IMR-90 (cell line): ENCODE results near the gene SV2B. TPM values are rescaled to one million over a fixed set of nuclear protein-coding genes. Genes with fewer than 3 reads are reported as not detected.

Experiments used
- ATAC-seq: fragments of 200-7000 bp; cut with Tn5 transposase; 2 replicates; pipeline ENCODE4 v1.9.1; 2020; ENCODE audit warnings: low read depth, mild to moderate bottlenecking, moderate library complexity
- BruUV-seq: library from RNA; stranded (reverse); fragments of 400-500 nt; replicated peaks from 2 replicates; lab custom pipeline; 2021; lab: Mats Ljungman, UMichigan
- CTCF ChIA-PET: fragments of 300-600 bp; formaldehyde crosslinking; extraction: SDS; loops from one replicate; lab custom pipeline; 2021; ENCODE audit warnings: antibody characterized with exemption; lab: Yijun Ruan, JAX
- POLR2A ChIA-PET: fragments of 300-600 bp; sonication (Branson Sonifier 250); formaldehyde crosslinking; loops from one replicate; lab custom pipeline; 2022; ENCODE audit warnings: antibody characterized with exemption; ENCODE audit not compliant: unreplicated experiment; lab: Charles Lee
- DNase-seq: peaks from one replicate; pipeline ENCODE4 v3.0.0; 2013
- H2AFZ ChIP-seq: replicated peaks from 2 replicates; pipeline ENCODE3; 2013; ENCODE audit warnings: low read length, mild to moderate bottlenecking; ENCODE audit not compliant: poor library complexity
- H2AK5ac ChIP-seq: 2 replicates; pipeline ENCODE4 v1.6.1; 2013; ENCODE audit warnings: low read depth, low read length, inconsistent platforms
- H2AK9ac ChIP-seq: replicated peaks from 2 replicates; pipeline ENCODE3; 2013; ENCODE audit warnings: mild to moderate bottlenecking, low read depth, low read length, moderate library complexity; ENCODE audit not compliant: poor library complexity
- H2BK120ac ChIP-seq: 2 replicates; pipeline ENCODE4 v1.6.1; 2013; ENCODE audit warnings: low read depth, low read length, inconsistent platforms
- H2BK15ac ChIP-seq: 3 replicates; pipeline ENCODE4 v1.6.1; 2013; ENCODE audit warnings: low read depth, low read length, inconsistent platforms
- H2BK20ac ChIP-seq: 2 replicates; pipeline ENCODE4 v1.6.1; 2013; ENCODE audit warnings: low read depth, mild to moderate bottlenecking, inconsistent platforms, low read length, moderate library complexity
- H2BK5ac ChIP-seq: 2 replicates; pipeline ENCODE4 v1.6.1; 2013; ENCODE audit warnings: mild to moderate bottlenecking, low read depth, low read length, inconsistent platforms; ENCODE audit not compliant: poor library complexity, severe bottlenecking
- H3K14ac ChIP-seq: replicated peaks from 2 replicates; pipeline ENCODE4 v1.6.1; 2013; ENCODE audit warnings: low read depth, low read length, inconsistent platforms
- H3K18ac ChIP-seq: 2 replicates; pipeline ENCODE4 v1.6.1; 2013; ENCODE audit warnings: low read depth, low read length, control low read depth
- H3K23ac ChIP-seq: 2 replicates; pipeline ENCODE4 v1.6.1; 2013; ENCODE audit warnings: low read depth, low read length, inconsistent platforms
- H3K27ac ChIP-seq: 2 replicates; pipeline ENCODE4 v1.5.1; 2013; ENCODE audit warnings: mild to moderate bottlenecking, control low read depth, low read length; ENCODE audit not compliant: insufficient read depth
- H3K27me3 ChIP-seq: 2 replicates; pipeline ENCODE4 v1.6.1; 2013; ENCODE audit warnings: low read length; ENCODE audit not compliant: control insufficient read depth, insufficient read depth
- H3K36me3 ChIP-seq: 2 replicates; pipeline ENCODE4 v1.6.1; 2013; ENCODE audit warnings: low read length, mixed read lengths; ENCODE audit not compliant: control insufficient read depth, insufficient read depth
- H3K4ac ChIP-seq: 2 replicates; pipeline ENCODE4 v1.6.1; 2013; ENCODE audit warnings: low read depth, low read length, inconsistent platforms
- H3K4me1 ChIP-seq: 2 replicates; pipeline ENCODE4 v1.6.1; 2013; ENCODE audit warnings: low read length, mixed read lengths; ENCODE audit not compliant: control insufficient read depth, insufficient read depth
- H3K4me2 ChIP-seq: 2 replicates; pipeline ENCODE4 v1.6.1; 2013; ENCODE audit warnings: low read depth, mild to moderate bottlenecking, control low read depth, low read length, moderate library complexity
- H3K4me3 ChIP-seq: 2 replicates; pipeline ENCODE4 v1.5.1; 2013; ENCODE audit warnings: low read depth, mild to moderate bottlenecking, control low read depth, low read length, moderate library complexity; ENCODE audit not compliant: insufficient read depth
- H3K56ac ChIP-seq: 2 replicates; pipeline ENCODE4 v1.6.1; 2013; ENCODE audit warnings: low read length, inconsistent platforms; ENCODE audit not compliant: insufficient read depth; ENCODE audit errors: extremely low read depth
- H3K79me1 ChIP-seq, 2 experiments: 2 replicates each; pipeline ENCODE4 v1.6.1; 2013; ENCODE audit warnings: low read length in 2 of 2, inconsistent platforms in 1 of 2, low read depth in 1 of 2
- H3K9ac ChIP-seq: 2 replicates; pipeline ENCODE4 v1.6.1; 2013; ENCODE audit warnings: low read depth, low read length, control low read depth
- H3K9me1 ChIP-seq: 2 replicates; pipeline ENCODE4 v1.6.1; 2013; ENCODE audit warnings: low read length, inconsistent platforms; ENCODE audit not compliant: insufficient read depth
- H3K9me3 ChIP-seq: 2 replicates; pipeline ENCODE4 v1.6.1; 2013; ENCODE audit warnings: low read length; ENCODE audit not compliant: control insufficient read depth, insufficient read depth
- H4K20me1 ChIP-seq: 2 replicates; pipeline ENCODE4 v1.6.1; 2013; ENCODE audit warnings: low read length, inconsistent platforms; ENCODE audit not compliant: insufficient read depth
- H4K5ac ChIP-seq: 2 replicates; pipeline ENCODE4 v1.6.1; 2013; ENCODE audit warnings: mild to moderate bottlenecking, low read depth, low read length, control low read depth
- H4K8ac ChIP-seq, 2 experiments: 2 replicates each; pipeline ENCODE4 v1.6.1; 2013; ENCODE audit warnings: low read depth in 2 of 2, low read length in 2 of 2, control low read depth in 1 of 2, inconsistent platforms in 1 of 2
- H4K91ac ChIP-seq: 2 replicates; pipeline ENCODE4 v1.6.1; 2013; ENCODE audit warnings: low read depth, low read length, inconsistent platforms; ENCODE audit not compliant: insufficient read depth
- BHLHE40 ChIP-seq: fragments of 150-350 bp; IDR thresholded peaks from 2 replicates; pipeline ENCODE4 v1.6.1; 2016; ENCODE audit warnings: mild to moderate bottlenecking, low read depth, low read length
- CEBPB ChIP-seq: IDR thresholded peaks from 2 replicates; pipeline ENCODE4 v1.6.1; 2012; ENCODE audit warnings: low read depth, low read length, improper control_type of control experiment
- CHD1 ChIP-seq: IDR thresholded peaks from 2 replicates; pipeline ENCODE4 v1.6.1; 2012; ENCODE audit warnings: low read depth, low read length, improper control_type of control experiment
- FOS ChIP-seq: fragments of 150-350 bp; IDR thresholded peaks from 2 replicates; pipeline ENCODE4 v1.6.1; 2016; ENCODE audit warnings: low read depth, low read length
- MAFK ChIP-seq: IDR thresholded peaks from 2 replicates; pipeline ENCODE4 v1.6.1; 2012; ENCODE audit warnings: low read depth, low read length, improper control_type of control experiment
- MAZ ChIP-seq: IDR thresholded peaks from 2 replicates; pipeline ENCODE4 v1.6.1; 2012; ENCODE audit warnings: low read depth, mild to moderate bottlenecking, low read length, improper control_type of control experiment, moderate library complexity, borderline replicate concordance
- MXI1 ChIP-seq: IDR thresholded peaks from 2 replicates; pipeline ENCODE4 v1.6.1; 2012; ENCODE audit warnings: low read depth, mild to moderate bottlenecking, low read length, moderate library complexity, borderline replicate concordance
- NFE2L2 ChIP-seq: fragments of 150-350 bp; IDR thresholded peaks from 2 replicates; pipeline ENCODE4 v1.6.1; 2016; ENCODE audit warnings: low read depth, mild to moderate bottlenecking, low read length
- POLR2A ChIP-seq: IDR thresholded peaks from 2 replicates; pipeline ENCODE4 v1.6.1; 2012; ENCODE audit warnings: mild to moderate bottlenecking, low read depth, low read length
- RAD21 ChIP-seq: IDR thresholded peaks from 2 replicates; pipeline ENCODE4 v1.6.1; 2012; ENCODE audit warnings: low read length, improper control_type of control experiment
- RCOR1 ChIP-seq: IDR thresholded peaks from 2 replicates; pipeline ENCODE4 v1.6.1; 2012; ENCODE audit warnings: mild to moderate bottlenecking, low read length, improper control_type of control experiment; ENCODE audit not compliant: insufficient replicate concordance
- RFX5 ChIP-seq: IDR thresholded peaks from 2 replicates; pipeline ENCODE4 v1.8.0; 2012; ENCODE audit warnings: low read depth, mild to moderate bottlenecking, low read length, moderate library complexity
- SMC3 ChIP-seq: fragments of 150-350 bp; IDR thresholded peaks from 2 replicates; pipeline ENCODE4 v1.6.1; 2016; ENCODE audit warnings: low read depth, mild to moderate bottlenecking, antibody characterized with exemption, low read length, moderate library complexity
- WGBS, 2 experiments: methylation state at CpG; one replicate each; pipeline versions ENCODE4 v1.1.5 to v1.1.7; 2013; ENCODE audit warnings: missing lambda C conversion rate in 2 of 2; ENCODE audit not compliant: insufficient read length in 1 of 2; ENCODE audit errors: extremely low coverage in 2 of 2; 5-methylcytosine and 5-hydroxymethylcytosine counted together
- dilution Hi-C: fragments of 300-500 bp; cut with HindIII; formaldehyde crosslinking; loops from one replicate; pipeline ENCODE4 v1.14.3; 2018; ENCODE audit warnings: low sequenced_read_pairs; ENCODE audit not compliant: unreplicated experiment
- in situ Hi-C: fragments of 300-500 bp; cut with MboI; formaldehyde crosslinking; loops from 3 replicates; pipeline ENCODE4 v1.14.3; 2019; ENCODE audit warnings: low sequenced_read_pairs, inconsistent platforms, mixed read lengths
- intact Hi-C: fragments of 100-400 bp; cut with micrococcal nuclease; formaldehyde crosslinking; loops from 2 replicates; pipeline ENCODE4 v1.10.0; 2022
- polyA plus RNA-seq, 3 experiments: library from polyadenylated mRNA; depleted of rRNA; stranded (reverse); fragments of >200 nt; gene quantifications; 2 replicates each; pipeline ENCODE4 v1.2.3, GENCODE V29; 2012; ENCODE audit warnings: low replicate concordance in 1 of 3
- total RNA-seq: library from RNA; depleted of rRNA; stranded (reverse); fragments of >200 nt; gene quantifications from 2 replicates; pipeline ENCODE4 v1.2.3, GENCODE V29; 2012
- TF ChIP-seq, protein P1 (sequence below): fragments of 150-350 bp; IDR thresholded peaks from 2 replicates; pipeline ENCODE4 v1.6.1; 2016; ENCODE audit warnings: low read depth, mild to moderate bottlenecking, low read length, moderate library complexity, borderline replicate concordance
- TF ChIP-seq, protein P2 (sequence below): conservative IDR thresholded peaks from 2 replicates; pipeline ENCODE4 v1.5.1; 2012; ENCODE audit warnings: mild to moderate bottlenecking, low read depth, low read length, improper control_type of control experiment
- TF ChIP-seq, protein P3 (sequence below): fragments of 150-350 bp; IDR thresholded peaks from 2 replicates; pipeline ENCODE4 v1.6.1; 2017; ENCODE audit warnings: mild to moderate bottlenecking, antibody characterized with exemption, low read length, low read depth

SV2B gene
- total and polyA plus RNA-seq, 2 of the 4 experiments (the other 2 are of a cell fraction) = not detected

DNA sequence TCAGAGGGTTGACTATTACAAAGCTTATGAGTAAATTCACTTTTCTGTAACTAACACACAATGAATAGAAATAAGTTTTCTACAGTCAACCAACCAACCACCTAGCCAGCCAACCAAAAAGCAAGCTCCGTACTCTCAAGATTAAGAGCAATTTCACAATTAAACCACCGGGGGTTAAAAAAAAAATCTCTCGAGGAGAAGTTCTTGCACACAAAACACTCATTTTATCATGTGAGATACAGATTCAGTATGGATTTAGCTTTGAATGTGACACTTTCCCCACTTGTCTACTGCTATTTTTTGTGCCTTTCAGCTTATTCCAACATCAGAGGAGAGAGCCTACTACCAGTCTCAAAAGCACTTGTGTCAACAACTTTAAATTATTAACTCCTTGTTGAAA lies 135.3 kb downstream of the SV2B start:
- ChIA-PET POLR2A (no interaction called here), CTCF (interaction anchor here (0.7 to 1.1 kb wide), 2 partner anchors 10 to 11 kb away, joined by 4 to 5 read pairs; no protein-coding TSS in a partner anchor)
- H2AK9ac ChIP-seq = no peak overlapping the region
- no peaks in the 10 kb centered on the region for H3K4me1 ChIP-seq
- no peak overlapping the region for H4K8ac ChIP-seq
- H3K36me3 ChIP-seq = no peaks in the 10 kb centered on the region
- no CpG with 5 or more reads among the region's 3 CpGs for WGBS, 2 experiments
- no peak overlapping the region for H4K5ac ChIP-seq
- H3K14ac ChIP-seq = no peak overlapping the region
- H3K4me3 ChIP-seq = no peak overlapping the region
- H2BK120ac ChIP-seq = no peak overlapping the region
- no peak overlapping the region for H2AK5ac ChIP-seq
- H3K4ac ChIP-seq = no peak overlapping the region
- H3K27ac ChIP-seq = no peak overlapping the region
- no peak overlapping the region for H3K9ac ChIP-seq
- H2AFZ ChIP-seq = no peak overlapping the region
- no peaks in the 10 kb centered on the region for H3K9me3 ChIP-seq
- TF ChIP-seq BHLHE40 (no peak), FOS (no peak), CHD1 (no peak), SMC3 (no peak), RAD21 (no peak), MAFK (no peak), MAZ (no peak), POLR2A (no peak), NFE2L2 (no peak), MXI1 (no peak), CEBPB (no peak), RFX5 (no peak), RCOR1 (no peak)
- TF ChIP-seq, protein P1, sequence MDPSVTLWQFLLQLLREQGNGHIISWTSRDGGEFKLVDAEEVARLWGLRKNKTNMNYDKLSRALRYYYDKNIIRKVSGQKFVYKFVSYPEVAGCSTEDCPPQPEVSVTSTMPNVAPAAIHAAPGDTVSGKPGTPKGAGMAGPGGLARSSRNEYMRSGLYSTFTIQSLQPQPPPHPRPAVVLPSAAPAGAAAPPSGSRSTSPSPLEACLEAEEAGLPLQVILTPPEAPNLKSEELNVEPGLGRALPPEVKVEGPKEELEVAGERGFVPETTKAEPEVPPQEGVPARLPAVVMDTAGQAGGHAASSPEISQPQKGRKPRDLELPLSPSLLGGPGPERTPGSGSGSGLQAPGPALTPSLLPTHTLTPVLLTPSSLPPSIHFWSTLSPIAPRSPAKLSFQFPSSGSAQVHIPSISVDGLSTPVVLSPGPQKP = no peak
- TF ChIP-seq, protein P2, sequence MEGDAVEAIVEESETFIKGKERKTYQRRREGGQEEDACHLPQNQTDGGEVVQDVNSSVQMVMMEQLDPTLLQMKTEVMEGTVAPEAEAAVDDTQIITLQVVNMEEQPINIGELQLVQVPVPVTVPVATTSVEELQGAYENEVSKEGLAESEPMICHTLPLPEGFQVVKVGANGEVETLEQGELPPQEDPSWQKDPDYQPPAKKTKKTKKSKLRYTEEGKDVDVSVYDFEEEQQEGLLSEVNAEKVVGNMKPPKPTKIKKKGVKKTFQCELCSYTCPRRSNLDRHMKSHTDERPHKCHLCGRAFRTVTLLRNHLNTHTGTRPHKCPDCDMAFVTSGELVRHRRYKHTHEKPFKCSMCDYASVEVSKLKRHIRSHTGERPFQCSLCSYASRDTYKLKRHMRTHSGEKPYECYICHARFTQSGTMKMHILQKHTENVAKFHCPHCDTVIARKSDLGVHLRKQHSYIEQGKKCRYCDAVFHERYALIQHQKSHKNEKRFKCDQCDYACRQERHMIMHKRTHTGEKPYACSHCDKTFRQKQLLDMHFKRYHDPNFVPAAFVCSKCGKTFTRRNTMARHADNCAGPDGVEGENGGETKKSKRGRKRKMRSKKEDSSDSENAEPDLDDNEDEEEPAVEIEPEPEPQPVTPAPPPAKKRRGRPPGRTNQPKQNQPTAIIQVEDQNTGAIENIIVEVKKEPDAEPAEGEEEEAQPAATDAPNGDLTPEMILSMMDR = no peak
- TF ChIP-seq, protein P3, sequence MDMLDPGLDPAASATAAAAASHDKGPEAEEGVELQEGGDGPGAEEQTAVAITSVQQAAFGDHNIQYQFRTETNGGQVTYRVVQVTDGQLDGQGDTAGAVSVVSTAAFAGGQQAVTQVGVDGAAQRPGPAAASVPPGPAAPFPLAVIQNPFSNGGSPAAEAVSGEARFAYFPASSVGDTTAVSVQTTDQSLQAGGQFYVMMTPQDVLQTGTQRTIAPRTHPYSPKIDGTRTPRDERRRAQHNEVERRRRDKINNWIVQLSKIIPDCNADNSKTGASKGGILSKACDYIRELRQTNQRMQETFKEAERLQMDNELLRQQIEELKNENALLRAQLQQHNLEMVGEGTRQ = no peak
- H2BK15ac ChIP-seq = no peak overlapping the region
- H3K18ac ChIP-seq = no peak overlapping the region
- H3K23ac ChIP-seq = no peak overlapping the region
- H4K20me1 ChIP-seq = no peaks in the 10 kb centered on the region
- H3K79me1 ChIP-seq = no peaks in the 10 kb centered on the region
- DNase-seq (no peak), ATAC-seq (no peak)
- intact Hi-C loops = no loop called here
- no peaks in the 10 kb centered on the region for H3K9me1 ChIP-seq
- dilution Hi-C loops = no loop called here
- H3K4me2 ChIP-seq = no peak overlapping the region
- no TSS peak for BruUV-seq
- in situ Hi-C loops = no loop called here
- no peaks in the 10 kb centered on the region; the same call in 1 of the 2 replicates for H3K27me3 ChIP-seq
- no peak overlapping the region for H3K56ac ChIP-seq
- no peak overlapping the region for H2BK20ac ChIP-seq
- H2BK5ac ChIP-seq = no peak overlapping the region
- H4K91ac ChIP-seq = no peak overlapping the region
